Activated T-helper 1 cell treated with anti-CD3 and anti-CD28 coated beads, Interleukin-12 subunit alpha, Interleukin-12 subunit beta, Interleukin-2, Interleukin-4 antibody, amounts not matched to agents 30 ng/mL and 10 ng/mL and 1 ng/mL, durations not matched to agents 14 hours and 24 hours and 36 hours (primary cell): ENCODE measurements around the gene FIGNL1. TPM values are rescaled to one million over a fixed set of nuclear protein-coding genes. Genes with fewer than 3 reads are reported as not detected.

Source experiments
- DNase-seq: peaks from one replicate; pipeline ENCODE4 v3.0.0; 2021; ENCODE audit warnings: low spot score
- H3K27ac Mint-ChIP-seq: one replicate; pipeline ENCODE4 v1.8.0; 2021; ENCODE audit warnings: mild to moderate bottlenecking, mixed read lengths
- H3K27me3 Mint-ChIP-seq: one replicate; pipeline ENCODE4 v1.8.0; 2022; ENCODE audit warnings: mild to moderate bottlenecking, moderate library complexity, mixed read lengths; ENCODE audit not compliant: insufficient read depth
- H3K36me3 Mint-ChIP-seq: one replicate; pipeline ENCODE4 v1.8.0; 2021; ENCODE audit warnings: low read depth, mixed read lengths
- H3K4me1 Mint-ChIP-seq: one replicate; pipeline ENCODE4 v1.8.0; 2021; ENCODE audit warnings: low read depth, mixed read lengths
- H3K4me3 Mint-ChIP-seq: one replicate; pipeline ENCODE4 v1.8.0; 2021; ENCODE audit warnings: mild to moderate bottlenecking, moderate library complexity, mixed read lengths
- H3K9me3 Mint-ChIP-seq: one replicate; pipeline ENCODE4 v1.8.0; 2021; ENCODE audit warnings: mixed read lengths
- intact Hi-C: fragments of 100-400 bp; cut with micrococcal nuclease; formaldehyde crosslinking; loops from one replicate; pipeline ENCODE4 v1.15.1; 2024
- total RNA-seq: library from RNA; stranded (reverse); gene quantifications from 2 replicates; pipeline ENCODE4 v1.2.3, GENCODE V29; 2022

FIGNL1 gene
- total RNA-seq, 1 donor from 2014 or later: 45.4 TPM

GRCh38 chr7:50416527-50417182, 33.5 kb downstream of the FIGNL1 start:
- Mint-ChIP-seq H3K27ac (peak overlapping the region; percentile 59), H3K9me3 (no peaks in the 10 kb centered on the region), H3K4me1 (peaks cover 39% of the 10 kb centered on the region), H3K27me3 (no peaks in the 10 kb centered on the region), H3K36me3 (peaks cover 1% of the 10 kb centered on the region), H3K4me3 (peak overlapping the region; percentile 70)
- intact Hi-C loops: no loop called here
- no peak for DNase-seq

- H3K4me1 Mint-ChIP-seq: peaks cover 46% of the 10 kb centered on the region
- no peaks in the 10 kb centered on the region for H3K9me3 Mint-ChIP-seq
- H3K4me3 Mint-ChIP-seq: peak overlapping the region; percentile 70
- no peak for DNase-seq
- no peaks in the 10 kb centered on the region for H3K27me3 Mint-ChIP-seq
- H3K27ac Mint-ChIP-seq: peak overlapping the region; percentile 47
- peaks cover 2% of the 10 kb centered on the region for H3K36me3 Mint-ChIP-seq
- intact Hi-C loops: no loop called here
Observed at GRCh38 chr7:50415844-50416364, 34.2 kb downstream of the FIGNL1 start.

- no peak overlapping the region for H3K27ac Mint-ChIP-seq
- no peaks in the 10 kb centered on the region for H3K27me3 Mint-ChIP-seq
- no peaks in the 10 kb centered on the region for H3K9me3 Mint-ChIP-seq
- intact Hi-C loops: no loop called here
- no peak for DNase-seq
- no peak overlapping the region for H3K4me3 Mint-ChIP-seq
- peaks cover 52% of the 10 kb centered on the region for H3K4me1 Mint-ChIP-seq
- H3K36me3 Mint-ChIP-seq: peaks cover 3% of the 10 kb centered on the region
Observed at GRCh38 chr7:50413561-50413960, 36.6 kb downstream of the FIGNL1 start.

GRCh38 chr7:50412973-50413372, 37.2 kb downstream of the FIGNL1 start:
- Mint-ChIP-seq H3K27ac (no peak overlapping the region), H3K9me3 (no peaks in the 10 kb centered on the region), H3K4me3 (no peak overlapping the region), H3K4me1 (peaks cover 56% of the 10 kb centered on the region), H3K36me3 (peaks cover 7% of the 10 kb centered on the region), H3K27me3 (no peaks in the 10 kb centered on the region)
- intact Hi-C loops: no loop called here
- no peak for DNase-seq

- Mint-ChIP-seq H3K27ac (peak overlapping the region; percentile 76), H3K4me1 (peaks cover 58% of the 10 kb centered on the region), H3K9me3 (no peaks in the 10 kb centered on the region), H3K36me3 (peaks cover 11% of the 10 kb centered on the region), H3K27me3 (no peaks in the 10 kb centered on the region), H3K4me3 (no peak overlapping the region)
- DNase-seq: no peak
- intact Hi-C loops: no loop called here
Observed at GRCh38 chr7:50411332-50411731, 38.8 kb downstream of the FIGNL1 start.

GRCh38 chr7:50409856-50410745, 40.0 kb downstream of the FIGNL1 start:
- intact Hi-C loops: no loop called here
- H3K4me1 Mint-ChIP-seq: peaks cover 56% of the 10 kb centered on the region
- no peaks in the 10 kb centered on the region for H3K9me3 Mint-ChIP-seq
- peaks cover 19% of the 10 kb centered on the region for H3K36me3 Mint-ChIP-seq
- no peak overlapping the region for H3K4me3 Mint-ChIP-seq
- DNase-seq: no peak
- H3K27ac Mint-ChIP-seq: peak overlapping the region; percentile 38
- H3K27me3 Mint-ChIP-seq: no peaks in the 10 kb centered on the region

- H3K27me3 Mint-ChIP-seq: no peaks in the 10 kb centered on the region
- H3K4me1 Mint-ChIP-seq: peaks cover 81% of the 10 kb centered on the region
- no peak for DNase-seq
- peaks cover 45% of the 10 kb centered on the region for H3K36me3 Mint-ChIP-seq
- no peak overlapping the region for H3K4me3 Mint-ChIP-seq
- H3K27ac Mint-ChIP-seq: peak overlapping the region; percentile 40
- intact Hi-C loops: no loop called here
- H3K9me3 Mint-ChIP-seq: no peaks in the 10 kb centered on the region
Observed at GRCh38 chr7:50406935-50407334, 43.2 kb downstream of the FIGNL1 start.

- no peak for DNase-seq
- no peaks in the 10 kb centered on the region for H3K9me3 Mint-ChIP-seq
- H3K27me3 Mint-ChIP-seq: no peaks in the 10 kb centered on the region
- intact Hi-C loops: no loop called here
- peaks cover 80% of the 10 kb centered on the region for H3K4me1 Mint-ChIP-seq
- peak overlapping the region; percentile 54 for H3K27ac Mint-ChIP-seq
- no peak overlapping the region for H3K4me3 Mint-ChIP-seq
- H3K36me3 Mint-ChIP-seq: peaks cover 58% of the 10 kb centered on the region
Observed at GRCh38 chr7:50405221-50405620, 44.9 kb downstream of the FIGNL1 start.

GRCh38 chr7:50404392-50404791, 45.8 kb downstream of the FIGNL1 start:
- no peak for DNase-seq
- H3K4me3 Mint-ChIP-seq: no peak overlapping the region
- intact Hi-C loops: no loop called here
- peaks cover 61% of the 10 kb centered on the region for H3K36me3 Mint-ChIP-seq
- peak overlapping the region; percentile 47 for H3K27ac Mint-ChIP-seq
- H3K9me3 Mint-ChIP-seq: no peaks in the 10 kb centered on the region
- H3K27me3 Mint-ChIP-seq: no peaks in the 10 kb centered on the region
- peaks cover 76% of the 10 kb centered on the region for H3K4me1 Mint-ChIP-seq

GRCh38 chr7:50400114-50400513, 50.0 kb downstream of the FIGNL1 start:
- no peak overlapping the region for H3K27ac Mint-ChIP-seq
- no peaks in the 10 kb centered on the region for H3K9me3 Mint-ChIP-seq
- H3K36me3 Mint-ChIP-seq: peaks cover 69% of the 10 kb centered on the region
- H3K27me3 Mint-ChIP-seq: no peaks in the 10 kb centered on the region
- peaks cover 78% of the 10 kb centered on the region for H3K4me1 Mint-ChIP-seq
- no peak overlapping the region for H3K4me3 Mint-ChIP-seq
- no peak for DNase-seq
- intact Hi-C loops: no loop called here

- peaks cover 74% of the 10 kb centered on the region for H3K4me1 Mint-ChIP-seq
- intact Hi-C loops: no loop called here
- no peaks in the 10 kb centered on the region for H3K27me3 Mint-ChIP-seq
- H3K27ac Mint-ChIP-seq: no peak overlapping the region
- DNase-seq: no peak
- H3K36me3 Mint-ChIP-seq: peaks cover 70% of the 10 kb centered on the region
- H3K9me3 Mint-ChIP-seq: no peaks in the 10 kb centered on the region
- H3K4me3 Mint-ChIP-seq: no peak overlapping the region
Observed at GRCh38 chr7:50399635-50400034, 50.5 kb downstream of the FIGNL1 start.

- no peak for DNase-seq
- peaks cover 74% of the 10 kb centered on the region for H3K4me1 Mint-ChIP-seq
- no peak overlapping the region for H3K27ac Mint-ChIP-seq
- intact Hi-C loops: no loop called here
- H3K4me3 Mint-ChIP-seq: no peak overlapping the region
- peaks cover 70% of the 10 kb centered on the region for H3K36me3 Mint-ChIP-seq
- no peaks in the 10 kb centered on the region for H3K9me3 Mint-ChIP-seq
- H3K27me3 Mint-ChIP-seq: no peaks in the 10 kb centered on the region
Observed at GRCh38 chr7:50399206-50399605, 50.9 kb downstream of the FIGNL1 start.

- Mint-ChIP-seq H3K36me3 (peaks cover 70% of the 10 kb centered on the region), H3K4me1 (peaks cover 74% of the 10 kb centered on the region), H3K9me3 (no peaks in the 10 kb centered on the region), H3K27me3 (no peaks in the 10 kb centered on the region), H3K4me3 (peak overlapping the region; percentile 53), H3K27ac (peak overlapping the region; percentile 92)
- intact Hi-C loops: loop anchor here (1.0 to 2.0 kb wide), 13 partner anchors 20 to 725 kb away; no protein-coding TSS in a partner anchor
- no peak for DNase-seq
Observed at GRCh38 chr7:50397971-50398324, 52.2 kb downstream of the FIGNL1 start.
